ENCODE data around the gene GRAMD1B. TPM values are rescaled to one million over a fixed set of nuclear protein-coding genes. Genes with fewer than 3 reads are reported as not detected.

Gene GRAMD1B
- total RNA-seq, 2 donors from 2014 or later, result 3.1 to 3.8 TPM

- no peak for DNase-seq (ENCODE audit: low spot score)
- no peaks in the 10 kb centered on the region for H3K36me3 ChIP-seq
- H3K9me3 ChIP-seq, result no peaks in the 10 kb centered on the region
- no peak overlapping the region for H3K4me3 ChIP-seq
- no peaks in the 10 kb centered on the region for H3K4me1 ChIP-seq
- TF ChIP-seq, protein P1, sequence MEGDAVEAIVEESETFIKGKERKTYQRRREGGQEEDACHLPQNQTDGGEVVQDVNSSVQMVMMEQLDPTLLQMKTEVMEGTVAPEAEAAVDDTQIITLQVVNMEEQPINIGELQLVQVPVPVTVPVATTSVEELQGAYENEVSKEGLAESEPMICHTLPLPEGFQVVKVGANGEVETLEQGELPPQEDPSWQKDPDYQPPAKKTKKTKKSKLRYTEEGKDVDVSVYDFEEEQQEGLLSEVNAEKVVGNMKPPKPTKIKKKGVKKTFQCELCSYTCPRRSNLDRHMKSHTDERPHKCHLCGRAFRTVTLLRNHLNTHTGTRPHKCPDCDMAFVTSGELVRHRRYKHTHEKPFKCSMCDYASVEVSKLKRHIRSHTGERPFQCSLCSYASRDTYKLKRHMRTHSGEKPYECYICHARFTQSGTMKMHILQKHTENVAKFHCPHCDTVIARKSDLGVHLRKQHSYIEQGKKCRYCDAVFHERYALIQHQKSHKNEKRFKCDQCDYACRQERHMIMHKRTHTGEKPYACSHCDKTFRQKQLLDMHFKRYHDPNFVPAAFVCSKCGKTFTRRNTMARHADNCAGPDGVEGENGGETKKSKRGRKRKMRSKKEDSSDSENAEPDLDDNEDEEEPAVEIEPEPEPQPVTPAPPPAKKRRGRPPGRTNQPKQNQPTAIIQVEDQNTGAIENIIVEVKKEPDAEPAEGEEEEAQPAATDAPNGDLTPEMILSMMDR (IDR thresholded peaks at IDR 0.05), result no peak
- no peaks in the 10 kb centered on the region for H3K27me3 ChIP-seq
- no peak overlapping the region for H3K27ac ChIP-seq
Observed at GRCh38 chr11:123494195-123495050, 64.4 kb downstream of the GRAMD1B start.

DNA sequence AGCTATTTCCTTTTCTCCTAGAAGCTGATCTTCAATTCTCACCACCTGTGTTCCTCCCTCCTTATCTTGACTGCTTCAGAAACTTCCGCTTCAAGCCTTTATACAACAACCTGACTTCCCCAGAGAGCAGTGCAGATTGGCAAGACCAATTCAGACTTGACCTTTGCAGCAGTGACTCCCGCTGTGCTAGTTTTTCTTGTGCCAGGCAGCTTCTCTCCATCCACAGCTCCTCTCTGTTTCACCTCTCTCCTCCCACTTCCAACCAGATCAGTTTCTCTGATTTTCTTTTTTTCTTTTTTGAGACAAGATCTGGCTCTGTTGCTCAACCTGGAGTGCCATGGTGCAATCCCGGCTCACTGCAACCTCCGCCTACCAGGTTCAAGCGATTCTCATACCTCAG lies 74.3 kb downstream of the GRAMD1B start:
- Histone ChIP-seq H3K36me3 (no peaks in the 10 kb centered on the region), H3K9me3 (no peaks in the 10 kb centered on the region), H3K27ac (no peak overlapping the region), H3K4me1 (no peaks in the 10 kb centered on the region), H3K27me3 (no peaks in the 10 kb centered on the region), H3K4me3 (no peak overlapping the region)
- DNase-seq (ENCODE audit: low spot score), result no peak
- TF ChIP-seq, protein P1 (IDR thresholded peaks at IDR 0.05), result no peak

- Histone ChIP-seq H3K27me3 (no peaks in the 10 kb centered on the region), H3K36me3 (no peaks in the 10 kb centered on the region), H3K4me1 (no peaks in the 10 kb centered on the region), H3K4me3 (no peak overlapping the region), H3K27ac (no peak overlapping the region), H3K9me3 (no peaks in the 10 kb centered on the region)
- no peak for DNase-seq (ENCODE audit: low spot score)
- TF ChIP-seq, protein P1 (IDR thresholded peaks at IDR 0.05), result no peak
Observed at GRCh38 chr11:123505546-123506299, 75.7 kb downstream of the GRAMD1B start.

DNA sequence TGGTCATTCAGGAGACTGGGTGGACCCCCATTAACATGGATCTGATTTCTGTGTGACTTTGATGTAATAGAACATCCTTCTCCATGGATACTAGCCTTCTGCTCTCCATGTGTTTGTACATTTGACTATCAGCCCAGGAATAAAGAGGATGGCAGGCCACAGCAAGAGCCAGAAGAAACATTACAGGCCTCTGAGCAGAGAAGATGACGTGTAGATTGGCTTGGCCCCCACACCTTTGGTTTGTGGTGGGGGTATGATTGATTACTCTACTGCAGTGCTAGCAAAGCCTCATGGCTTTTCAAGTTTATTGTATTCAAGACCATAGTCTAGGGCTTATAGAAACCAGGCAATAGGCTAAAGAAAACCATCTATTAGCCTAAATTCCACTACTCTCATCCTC lies 77.0 kb downstream of the GRAMD1B start:
- no peaks in the 10 kb centered on the region for H3K9me3 ChIP-seq
- TF ChIP-seq, protein P1 (IDR thresholded peaks at IDR 0.05), result no peak
- no peak overlapping the region for H3K27ac ChIP-seq
- H3K27me3 ChIP-seq, result no peaks in the 10 kb centered on the region
- H3K4me3 ChIP-seq, result no peak overlapping the region
- H3K36me3 ChIP-seq, result no peaks in the 10 kb centered on the region
- no peak for DNase-seq (ENCODE audit: low spot score)
- no peaks in the 10 kb centered on the region for H3K4me1 ChIP-seq

DNA sequence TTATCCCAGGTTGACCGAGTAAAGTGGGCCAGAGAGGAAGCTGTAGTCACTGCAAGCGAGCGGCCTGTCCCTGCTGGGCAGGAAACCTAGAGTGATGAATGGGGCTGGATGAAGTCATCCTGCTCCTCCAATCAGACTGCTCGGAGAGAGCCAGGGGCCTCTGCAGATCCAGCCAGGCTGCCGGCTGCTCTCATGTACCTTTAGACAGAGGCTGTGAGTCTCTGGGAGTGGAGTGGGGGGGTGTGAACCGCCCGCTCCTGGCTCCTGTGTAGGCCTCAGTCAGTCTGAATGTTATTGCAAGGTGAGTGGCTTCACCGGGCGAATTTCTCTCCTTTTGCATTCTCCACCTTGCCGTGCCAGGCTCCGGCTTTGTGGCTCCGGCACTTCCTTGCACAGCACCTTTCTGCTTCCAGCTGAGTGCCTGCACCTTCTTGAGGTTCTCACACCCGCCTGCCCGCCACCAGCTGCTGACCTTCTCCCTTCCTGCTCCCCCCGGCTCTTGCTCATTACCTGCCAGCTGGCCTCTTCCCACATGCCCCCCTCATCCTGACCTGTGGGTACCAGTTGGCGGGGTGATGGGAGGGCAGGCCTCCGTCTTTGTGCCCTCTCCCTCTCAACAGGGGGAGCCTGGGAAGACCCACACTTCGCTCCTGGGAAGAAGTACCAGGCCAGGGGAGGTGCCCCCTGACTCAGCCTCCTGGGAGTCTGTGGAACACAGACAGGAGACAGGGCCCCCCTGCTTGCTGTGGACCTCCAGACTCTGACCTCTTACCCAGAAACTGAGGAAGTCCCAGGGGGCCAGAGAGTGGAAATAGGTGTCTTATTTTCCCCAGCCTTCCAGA lies 79.9 kb downstream of the GRAMD1B start:
- H3K4me3 ChIP-seq, result no peak overlapping the region
- H3K27ac ChIP-seq, result no peak overlapping the region
- H3K36me3 ChIP-seq, result no peaks in the 10 kb centered on the region
- H3K27me3 ChIP-seq, result no peaks in the 10 kb centered on the region
- H3K9me3 ChIP-seq, result no peaks in the 10 kb centered on the region
- TF ChIP-seq, protein P1 (IDR thresholded peaks at IDR 0.05), result no peak
- no peaks in the 10 kb centered on the region for H3K4me1 ChIP-seq
- no peak for DNase-seq (ENCODE audit: low spot score)

Data from right atrium auricular region (tissue), 2 donors.